Small intestine (tissue), 7 donors: Measurements from ENCODE around the gene EHMT1. TPM values are rescaled to one million over a fixed set of nuclear protein-coding genes. Genes with fewer than 3 reads are reported as not detected.
A peak's percentile ranks its signal among the peaks of the same experiment; 100 is the strongest.

Experiments used
- DNase-seq, 2 donors: peaks; one replicate each; pipeline versions ENCODE4 v3.0.0 to v3.0.0-alpha.2; 2013
- FAIRE-seq: peaks from 2 replicates; lab custom pipeline; 2012; peaks lifted over from hg19 to GRCh38; lab: Jason Lieb, UNC
- H3K27ac ChIP-seq, 3 donors: one replicate each; pipeline ENCODE4 v1.5.1; 2013; ENCODE audit warnings: low read length in 2 of 3, mild to moderate bottlenecking in 2 of 3, control low read depth in 1 of 3, inconsistent platforms in 1 of 3, low read depth in 1 of 3, moderate library complexity in 1 of 3
- H3K27me3 ChIP-seq, 3 donors: one replicate each; pipeline ENCODE4 v1.6.1; 2013; ENCODE audit warnings: low read length in 3 of 3, inconsistent platforms in 1 of 3; ENCODE audit not compliant: control insufficient read depth in 3 of 3, insufficient read depth in 3 of 3
- H3K36me3 ChIP-seq, 3 donors: one replicate each; pipeline ENCODE4 v1.6.1; 2013; ENCODE audit warnings: low read length in 3 of 3, inconsistent platforms in 1 of 3, low read depth in 1 of 3, mild to moderate bottlenecking in 1 of 3, moderate library complexity in 1 of 3; ENCODE audit not compliant: control insufficient read depth in 3 of 3, insufficient read depth in 2 of 3
- H3K4me1 ChIP-seq, 3 donors: one replicate each; pipeline ENCODE4 v1.6.1; 2013; ENCODE audit warnings: low read length in 2 of 3, inconsistent platforms in 1 of 3, low read depth in 1 of 3, mild to moderate bottlenecking in 1 of 3, moderate library complexity in 1 of 3; ENCODE audit not compliant: control insufficient read depth in 3 of 3, insufficient read depth in 2 of 3
- H3K4me3 ChIP-seq, 3 donors: one replicate each; pipeline ENCODE4 v1.5.1; 2013; ENCODE audit warnings: low read length in 3 of 3, control low read depth in 1 of 3, inconsistent platforms in 1 of 3, low read depth in 1 of 3, mild to moderate bottlenecking in 1 of 3, moderate library complexity in 1 of 3
- H3K9me3 ChIP-seq, 2 donors: one replicate each; pipeline ENCODE4 v1.6.1; 2013; ENCODE audit warnings: low read depth in 1 of 2, low read length in 1 of 2; ENCODE audit not compliant: control insufficient read depth in 2 of 2, insufficient read depth in 1 of 2
- WGBS, 3 donors: extraction: QIAGEN DNeasy Blood & Tissue Kit; methylation state at CpG; one replicate each; pipeline ENCODE4 v1.1.7; 2013; 5-methylcytosine and 5-hydroxymethylcytosine counted together
- polyA plus RNA-seq, 4 donors: library from polyadenylated mRNA; stranded (reverse) in 3 of 4; unstranded in 1 of 4; fragments of 200-250 nt in 3 of 4; fragments of 120-200 nt in 1 of 4; gene quantifications; one replicate each; pipeline versions ENCODE4 v1.2.1 to v1.2.3, GENCODE V29; 2013
- donor health status: healthy with polysubstance abuse.
- donor health status: control.
- donor health status: control.
- donor health status: Bipolar disorder and iron deficiency.
- donor health status: healthy.

EHMT1 gene
- polyA plus RNA-seq, 4 donors = 35.2 to 53.9 (median 39.1) TPM

- FAIRE-seq = no peak
- Histone ChIP-seq H3K36me3 (peaks cover 0 to 22% (median 0%) of the 10 kb centered on the region in 3 donors), H3K27ac (peak overlapping the region in 2 of 3 donors; percentile 56 to 97), H3K4me1 (peaks cover 3 to 28% (median 5%) of the 10 kb centered on the region in 3 donors), H3K4me3 (peak overlapping the region; percentile 60 to 92 (median 79)), H3K9me3 (no peaks in the 10 kb centered on the region), H3K27me3 (peaks cover 0 to 12% (median 0%) of the 10 kb centered on the region in 3 donors)
- WGBS, 3 donors = 23 to 47% (median 37%) methylated on average over 17 of the region's 17 CpGs
- DNase-seq = peak; percentile 38 to 75
Observed at GRCh38 chr9:137607141-137607857, 11.5 kb upstream of the EHMT1 start.

GRCh38 chr9:137610944-137611343 is 7.9 kb upstream of the EHMT1 start:
- Histone ChIP-seq H3K4me3 (no peak overlapping the region), H3K9me3 (no peaks in the 10 kb centered on the region), H3K36me3 (peaks cover 4 to 58% (median 6%) of the 10 kb centered on the region in 3 donors), H3K27ac (peak overlapping the region in 2 of 3 donors; percentile 92 to 96), H3K27me3 (no peaks in the 10 kb centered on the region), H3K4me1 (peaks cover 5 to 37% (median 7%) of the 10 kb centered on the region in 3 donors)
- DNase-seq (no peak), FAIRE-seq (no peak)
- 84 to 91% (median 87%) methylated on average over 6 of the region's 6 CpGs for WGBS, 3 donors

GRCh38 chr9:137611623-137612609 is 6.9 kb upstream of the EHMT1 start:
- H3K4me3 ChIP-seq = no peak overlapping the region
- peak; percentile 92 to 98 for DNase-seq
- peaks cover 5 to 32% (median 7%) of the 10 kb centered on the region in 3 donors for H3K4me1 ChIP-seq
- H3K27ac ChIP-seq = peak overlapping the region; percentile 92 to 98 (median 96)
- H3K36me3 ChIP-seq = peaks cover 6 to 67% (median 6%) of the 10 kb centered on the region in 3 donors
- H3K9me3 ChIP-seq = no peaks in the 10 kb centered on the region
- no peak for FAIRE-seq
- H3K27me3 ChIP-seq = no peaks in the 10 kb centered on the region
- 9 to 35% (median 19%) methylated on average over 21 of the region's 21 CpGs for WGBS, 3 donors

GRCh38 chr9:137612741-137613142 is 6.1 kb upstream of the EHMT1 start:
- DNase-seq (no peak), FAIRE-seq (no peak)
- Histone ChIP-seq H3K4me3 (no peak overlapping the region), H3K27ac (peak overlapping the region; percentile 92 to 98 (median 96)), H3K4me1 (peaks cover 0 to 28% (median 4%) of the 10 kb centered on the region in 3 donors), H3K36me3 (peaks cover 6 to 67% (median 6%) of the 10 kb centered on the region in 3 donors), H3K9me3 (no peaks in the 10 kb centered on the region), H3K27me3 (no peaks in the 10 kb centered on the region)
- 59 to 63% (median 61%) methylated on average over 7 to 8 of the region's 8 CpGs for whole genome bisulfite sequencing, 3 donors

- Histone ChIP-seq H3K27ac (peak overlapping the region; percentile 92 to 98 (median 96)), H3K9me3 (no peaks in the 10 kb centered on the region), H3K36me3 (peaks cover 6 to 67% (median 6%) of the 10 kb centered on the region in 3 donors), H3K4me1 (peaks cover 0 to 26% (median 4%) of the 10 kb centered on the region in 3 donors), H3K4me3 (no peak overlapping the region), H3K27me3 (no peaks in the 10 kb centered on the region)
- WGBS, 3 donors = 90 to 96% (median 94%) methylated on average over 5 of the region's 5 CpGs
- DNase-seq (no peak), FAIRE-seq (no peak)
Observed at GRCh38 chr9:137613259-137613658, 5.5 kb upstream of the EHMT1 start.

GRCh38 chr9:137613738-137614523 is 4.9 kb upstream of the EHMT1 start:
- H3K27me3 ChIP-seq = no peaks in the 10 kb centered on the region
- peak overlapping the region in 2 of 3 donors; percentile 92 to 98 for H3K27ac ChIP-seq
- H3K4me1 ChIP-seq = peaks cover 0 to 26% (median 4%) of the 10 kb centered on the region in 3 donors
- FAIRE-seq (no peak), DNase-seq (no peak)
- H3K4me3 ChIP-seq = no peak overlapping the region
- H3K9me3 ChIP-seq = no peaks in the 10 kb centered on the region
- H3K36me3 ChIP-seq = peaks cover 6 to 60% (median 6%) of the 10 kb centered on the region in 3 donors
- WGBS, 3 donors = 93 to 96% (median 93%) methylated on average over 26 to 27 of the region's 27 CpGs

- WGBS, 3 donors = 90 to 94% (median 93%) methylated on average over 22 to 25 of the region's 25 CpGs
- Histone ChIP-seq H3K9me3 (no peaks in the 10 kb centered on the region), H3K4me1 (peaks cover 0 to 27% (median 4%) of the 10 kb centered on the region in 3 donors), H3K27ac (no peak overlapping the region), H3K36me3 (peaks cover 6 to 51% (median 6%) of the 10 kb centered on the region in 3 donors), H3K4me3 (no peak overlapping the region), H3K27me3 (no peaks in the 10 kb centered on the region)
- FAIRE-seq = no peak
- no peak for DNase-seq
Observed at GRCh38 chr9:137614631-137615386, 4.0 kb upstream of the EHMT1 start.
